Lung (tissue), 12 donors: ENCODE results near the gene ADAMTS4. TPM values are rescaled to one million over a fixed set of nuclear protein-coding genes. Genes with fewer than 3 reads are reported as not detected.

Experiments used
- ATAC-seq: fragments of 200-7000 bp; cut with Tn5 transposase; one replicate; pipeline ENCODE4 v1.9.1; 2020; ENCODE audit warnings: moderate number of reproducible peaks; ENCODE audit not compliant: insufficient read depth, low FRiP score
- DNase-seq, 3 donors: peaks; one replicate each; pipeline ENCODE4 v3.0.0-alpha.2; 2013 to 2017
- H3K27ac ChIP-seq, 2 donors: one replicate each; pipeline ENCODE4 v1.5.1; 2013; ENCODE audit warnings: mild to moderate bottlenecking in 2 of 2, moderate library complexity in 2 of 2, control low read depth in 1 of 2, inconsistent platforms in 1 of 2, low read depth in 1 of 2, low read length in 1 of 2
- H3K27me3 ChIP-seq, 3 donors: one replicate each; pipeline ENCODE4 v1.5.1; 2013; ENCODE audit warnings: low read length in 2 of 3; ENCODE audit not compliant: control insufficient read depth in 3 of 3, insufficient read depth in 3 of 3
- H3K36me3 ChIP-seq, 4 donors: one replicate each; pipeline ENCODE4 v1.5.1; 2013; ENCODE audit warnings: low read length in 4 of 4, mild to moderate bottlenecking in 1 of 4, moderate library complexity in 1 of 4; ENCODE audit not compliant: control insufficient read depth in 4 of 4, insufficient read depth in 4 of 4
- H3K4me1 ChIP-seq, 5 donors: one replicate each; pipeline ENCODE4 v1.5.1; 2013; ENCODE audit warnings: low read length in 5 of 5, mild to moderate bottlenecking in 2 of 5, moderate library complexity in 1 of 5; ENCODE audit not compliant: control insufficient read depth in 5 of 5, insufficient read depth in 5 of 5
- H3K4me3 ChIP-seq: one replicate; pipeline ENCODE4 v1.5.1; 2013; ENCODE audit warnings: mild to moderate bottlenecking, control low read depth, moderate library complexity
- H3K9ac ChIP-seq, 2 donors: one replicate each; pipeline ENCODE4 v1.5.1; 2013; ENCODE audit warnings: low read length in 2 of 2, control low read depth in 1 of 2; ENCODE audit not compliant: insufficient read depth in 1 of 2
- H3K9me3 ChIP-seq, 4 donors: one replicate each; pipeline ENCODE4 v1.5.1; 2013; ENCODE audit warnings: low read length in 3 of 4, mild to moderate bottlenecking in 1 of 4, moderate library complexity in 1 of 4; ENCODE audit not compliant: control insufficient read depth in 4 of 4, insufficient read depth in 3 of 4
- WGBS, 2 donors: extraction: QIAGEN DNeasy Blood & Tissue Kit; methylation state at CpG; one replicate each; pipeline ENCODE4 v1.1.7; 2013; 5-methylcytosine and 5-hydroxymethylcytosine counted together
- polyA plus RNA-seq, 2 donors: library from polyadenylated mRNA; stranded (reverse); fragments of 200-250 nt; gene quantifications; one replicate each; pipeline ENCODE4 v1.2.1, GENCODE V29; 2013
- total RNA-seq, 2 donors: library from RNA; depleted of rRNA in 1 of 2; stranded (reverse); fragments of >200 nt in 1 of 2; gene quantifications; one replicate each; pipeline ENCODE4 v1.2.1, GENCODE V29; 2014 to 2021
- TF ChIP-seq, protein P1 (sequence below): IDR thresholded peaks from 2 replicates; pipeline ENCODE4 v1.5.1; 2012; ENCODE audit warnings: mild to moderate bottlenecking; ENCODE audit errors: control extremely low read depth, extremely low read depth
- donor health status: control.
- donor health status: control.
- donor health status: Bipolar disorder and iron deficiency.
- donor health status: healthy.
- donor health status: DM: yes; HTN: yes; CAD: no.

ADAMTS4 gene
- total and polyA plus RNA-seq, 4 donors, result 2.3 to 22.3 (median 13.0) TPM

DNA sequence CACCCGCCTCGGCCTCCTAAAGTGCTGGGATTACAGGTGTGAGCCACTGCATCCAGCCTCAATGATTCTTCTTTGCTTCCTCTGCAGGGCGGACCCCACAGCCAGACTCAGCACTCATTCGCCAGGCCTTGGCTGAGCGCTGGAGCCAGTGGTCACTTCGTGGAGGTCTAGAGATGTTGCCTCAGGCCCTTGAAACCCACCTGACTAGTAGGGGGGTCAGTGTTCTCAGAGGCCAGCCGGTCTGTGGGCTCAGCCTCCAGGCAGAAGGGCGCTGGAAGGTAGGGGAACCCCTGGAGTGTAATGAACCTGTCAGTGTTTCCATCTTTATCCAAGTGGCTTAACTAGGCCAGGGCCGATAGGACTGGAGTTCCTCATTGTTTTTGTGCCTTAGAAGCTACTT lies 29.9 kb downstream of the ADAMTS4 start:
- TF ChIP-seq, protein P1, sequence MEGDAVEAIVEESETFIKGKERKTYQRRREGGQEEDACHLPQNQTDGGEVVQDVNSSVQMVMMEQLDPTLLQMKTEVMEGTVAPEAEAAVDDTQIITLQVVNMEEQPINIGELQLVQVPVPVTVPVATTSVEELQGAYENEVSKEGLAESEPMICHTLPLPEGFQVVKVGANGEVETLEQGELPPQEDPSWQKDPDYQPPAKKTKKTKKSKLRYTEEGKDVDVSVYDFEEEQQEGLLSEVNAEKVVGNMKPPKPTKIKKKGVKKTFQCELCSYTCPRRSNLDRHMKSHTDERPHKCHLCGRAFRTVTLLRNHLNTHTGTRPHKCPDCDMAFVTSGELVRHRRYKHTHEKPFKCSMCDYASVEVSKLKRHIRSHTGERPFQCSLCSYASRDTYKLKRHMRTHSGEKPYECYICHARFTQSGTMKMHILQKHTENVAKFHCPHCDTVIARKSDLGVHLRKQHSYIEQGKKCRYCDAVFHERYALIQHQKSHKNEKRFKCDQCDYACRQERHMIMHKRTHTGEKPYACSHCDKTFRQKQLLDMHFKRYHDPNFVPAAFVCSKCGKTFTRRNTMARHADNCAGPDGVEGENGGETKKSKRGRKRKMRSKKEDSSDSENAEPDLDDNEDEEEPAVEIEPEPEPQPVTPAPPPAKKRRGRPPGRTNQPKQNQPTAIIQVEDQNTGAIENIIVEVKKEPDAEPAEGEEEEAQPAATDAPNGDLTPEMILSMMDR, result no peak
- WGBS, 2 donors, result 92 to 95% methylated on average over 9 of the region's 9 CpGs
- H3K4me3 ChIP-seq, result no peak overlapping the region
- H3K27ac ChIP-seq, result no peak overlapping the region
- peaks cover 4 to 21% (median 7%) of the 10 kb centered on the region in 5 donors for H3K4me1 ChIP-seq
- no peak for DNase-seq
- no peaks in the 10 kb centered on the region for H3K9me3 ChIP-seq
- no peaks in the 10 kb centered on the region for H3K27me3 ChIP-seq
- no peak overlapping the region for H3K9ac ChIP-seq
- no peak for ATAC-seq
- peaks cover 3 to 33% (median 28%) of the 10 kb centered on the region in 4 donors for H3K36me3 ChIP-seq

DNA sequence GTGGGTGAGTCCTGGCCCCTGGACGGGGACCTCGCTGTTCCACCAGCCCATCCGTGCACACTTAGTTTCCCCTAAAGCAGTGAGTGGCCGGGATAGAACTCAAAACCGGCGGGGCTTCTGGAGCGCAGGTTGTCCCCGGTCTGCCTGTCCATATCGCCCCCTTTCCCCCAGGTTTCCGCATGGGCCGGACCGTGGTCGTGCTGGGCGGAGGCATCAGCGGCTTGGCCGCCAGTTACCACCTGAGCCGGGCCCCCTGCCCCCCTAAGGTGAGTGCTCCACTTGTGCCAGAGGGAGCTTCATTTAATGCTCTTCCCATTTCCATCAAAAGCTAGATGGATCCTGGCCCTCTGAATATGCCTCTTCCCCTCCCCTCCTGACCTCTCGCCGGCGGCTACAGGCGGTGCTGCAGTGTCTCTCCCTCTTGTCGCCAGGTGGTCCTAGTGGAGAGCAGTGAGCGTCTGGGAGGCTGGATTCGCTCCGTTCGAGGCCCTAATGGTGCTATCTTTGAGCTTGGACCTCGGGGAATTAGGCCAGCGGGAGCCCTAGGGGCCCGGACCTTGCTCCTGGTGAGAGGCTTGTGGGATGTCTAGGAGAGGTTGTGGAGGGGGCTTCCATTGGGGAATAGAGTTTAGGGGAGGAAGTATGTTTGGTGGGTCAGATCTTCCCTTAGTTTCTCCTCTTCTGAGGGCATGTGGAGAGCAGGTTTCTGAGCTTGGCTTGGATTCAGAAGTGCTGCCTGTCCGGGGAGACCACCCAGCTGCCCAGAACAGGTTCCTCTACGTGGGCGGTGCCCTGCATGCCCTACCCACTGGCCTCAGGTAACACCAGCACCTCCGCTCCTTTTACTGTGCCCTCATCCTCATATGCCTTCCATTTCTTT lies 31.9 kb downstream of the ADAMTS4 start:
- WGBS, 2 donors, result 9 to 10% methylated on average over 33 of the region's 33 CpGs

DNA sequence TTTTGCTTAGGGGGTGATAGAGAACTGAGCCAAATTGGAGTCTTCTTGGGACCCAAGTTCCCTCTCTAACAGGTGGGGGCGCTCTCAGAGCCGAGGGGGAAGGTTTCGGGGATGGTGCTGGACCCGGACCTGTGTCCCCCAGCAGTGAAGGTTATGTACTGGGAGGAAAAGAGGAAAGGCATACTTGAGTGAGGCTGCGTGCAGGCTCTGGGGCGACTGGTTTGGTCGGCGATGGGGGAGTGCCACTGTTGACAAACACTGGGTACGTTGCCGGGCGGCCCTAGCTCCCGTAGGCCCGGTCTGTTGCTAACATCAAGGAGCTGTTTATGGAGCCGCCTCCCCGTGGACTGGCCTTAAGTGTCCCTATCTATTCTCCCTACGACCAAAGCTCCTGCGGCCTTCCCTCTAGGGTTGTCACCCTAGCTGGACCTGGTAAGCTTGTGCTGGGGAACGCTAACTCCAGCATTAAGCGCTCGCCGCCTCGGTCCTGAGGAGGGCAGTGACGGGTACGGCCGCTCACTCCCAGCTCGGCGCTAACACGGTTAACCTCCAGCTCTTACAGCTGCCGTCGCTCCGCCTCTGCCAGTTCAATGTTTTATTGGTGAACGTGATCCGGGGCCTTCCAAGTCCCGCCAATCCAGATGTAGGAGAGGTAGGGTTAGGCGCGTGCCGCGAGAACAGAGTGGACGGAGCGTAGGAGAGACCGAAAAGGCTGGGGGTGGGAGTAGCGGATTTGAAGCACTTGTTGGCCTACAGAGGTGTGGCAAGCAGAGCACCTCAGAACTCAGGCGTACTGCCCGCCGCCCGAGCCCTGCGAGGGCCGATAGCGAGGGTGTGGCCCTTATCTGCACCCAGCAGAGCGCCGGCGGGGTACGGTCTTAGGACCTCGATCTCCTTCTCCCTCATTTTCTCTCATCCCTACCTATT lies 32.8 kb downstream of the ADAMTS4 start, which contains the start of gene PPOX:
Gene PPOX, plus strand, starts transcription at position 685 of the 927 bp plus-strand sequence. CDS start 422 bp downstream, outside the sequence.
- no peaks in the 10 kb centered on the region for H3K27me3 ChIP-seq
- DNase-seq (peak; percentile 97 to 99 (median 98)), ATAC-seq (peak; percentile 97)
- TF ChIP-seq, protein P1, result peak; percentile 14
- H3K4me3 ChIP-seq, result peak within 1 kb of the TSS; percentile 66
- WGBS, 2 donors, result 1% methylated on average over 49 to 54 of the region's 54 CpGs
- peak within 1 kb of the TSS; percentile 86 to 94 for H3K27ac ChIP-seq
- H3K36me3 ChIP-seq, result peaks cover 0 to 25% (median 15%) of the 10 kb centered on the region in 4 donors
- H3K4me1 ChIP-seq, result peaks cover 0 to 17% (median 6%) of the 10 kb centered on the region in 5 donors
- H3K9ac ChIP-seq, result peak within 1 kb of the TSS; percentile 83 to 91
- H3K9me3 ChIP-seq, result no peaks in the 10 kb centered on the region

More for the DNA sequence above, 31.9 kb downstream of the ADAMTS4 start:
- peak in 2 of 3 donors; percentile 15 to 34 for DNase-seq
- TF ChIP-seq, protein P1, result no peak
- peak; percentile 1 for ATAC-seq
- Histone ChIP-seq H3K27me3 (no peaks in the 10 kb centered on the region), H3K27ac (peak overlapping the region; percentile 86 to 94), H3K4me1 (peaks cover 0 to 15% (median 4%) of the 10 kb centered on the region in 5 donors), H3K9ac (peak overlapping the region; percentile 83 to 91), H3K4me3 (peak overlapping the region; percentile 66), H3K9me3 (no peaks in the 10 kb centered on the region), H3K36me3 (peaks cover 0 to 31% (median 17%) of the 10 kb centered on the region in 4 donors)
